Activated B cell treated with CpG ODN at 0.5 μM for 24 hours (primary cell): ENCODE data around the gene DMTF1. TPM values are rescaled to one million over a fixed set of nuclear protein-coding genes. Genes with fewer than 3 reads are reported as not detected.

Experiments used
- ATAC-seq: fragments of 200-7000 bp; cut with Tn5 transposase; one replicate; pipeline ENCODE4 v1.10.0; 2021; ENCODE audit warnings: low read depth, mild to moderate bottlenecking, moderate library complexity
- CTCF ChIA-PET: fragments of 350-600 bp; sonication (Branson Sonifier 250); formaldehyde crosslinking; loops from one replicate; lab custom pipeline; 2021; ENCODE audit warnings: antibody characterized with exemption; lab: Charles Lee
- POLR2A ChIA-PET: fragments of 350-600 bp; sonication (Branson Sonifier 250); formaldehyde crosslinking; loops from one replicate; lab custom pipeline; 2021; ENCODE audit warnings: antibody characterized with exemption; lab: Charles Lee
- DNase-seq: peaks from one replicate; pipeline ENCODE4 v3.0.0; 2022
- H3K27ac Mint-ChIP-seq: one replicate; pipeline ENCODE4 v1.8.0; 2020; ENCODE audit warnings: mixed read lengths
- H3K27me3 Mint-ChIP-seq: one replicate; pipeline ENCODE4 v1.8.0; 2021; ENCODE audit warnings: mixed read lengths
- H3K36me3 Mint-ChIP-seq: one replicate; pipeline ENCODE4 v1.8.0; 2021; ENCODE audit warnings: low read depth, mixed read lengths
- H3K4me1 Mint-ChIP-seq: one replicate; pipeline ENCODE4 v1.8.0; 2021; ENCODE audit warnings: mixed read lengths
- H3K4me3 Mint-ChIP-seq: one replicate; pipeline ENCODE4 v1.8.0; 2020; ENCODE audit warnings: mild to moderate bottlenecking, mixed read lengths
- H3K9me3 Mint-ChIP-seq: one replicate; pipeline ENCODE4 v1.8.0; 2020; ENCODE audit warnings: mixed read lengths
- intact Hi-C: fragments of 100-400 bp; cut with micrococcal nuclease; formaldehyde crosslinking; loops from one replicate; pipeline ENCODE4 v1.15.1; 2024
- total RNA-seq: library from RNA; stranded (reverse); gene quantifications from 2 replicates; pipeline ENCODE4 v1.2.3, GENCODE V29; 2022
- TF ChIP-seq, protein P1 (sequence below): fragments of 200-600 bp; IDR thresholded peaks from one replicate; pipeline ENCODE4 v1.8.0; 2022; ENCODE audit warnings: antibody characterized with exemption, mild to moderate bottlenecking

Gene DMTF1
- total RNA-seq, 1 donor from 2014 or later, result 175 TPM

DNA sequence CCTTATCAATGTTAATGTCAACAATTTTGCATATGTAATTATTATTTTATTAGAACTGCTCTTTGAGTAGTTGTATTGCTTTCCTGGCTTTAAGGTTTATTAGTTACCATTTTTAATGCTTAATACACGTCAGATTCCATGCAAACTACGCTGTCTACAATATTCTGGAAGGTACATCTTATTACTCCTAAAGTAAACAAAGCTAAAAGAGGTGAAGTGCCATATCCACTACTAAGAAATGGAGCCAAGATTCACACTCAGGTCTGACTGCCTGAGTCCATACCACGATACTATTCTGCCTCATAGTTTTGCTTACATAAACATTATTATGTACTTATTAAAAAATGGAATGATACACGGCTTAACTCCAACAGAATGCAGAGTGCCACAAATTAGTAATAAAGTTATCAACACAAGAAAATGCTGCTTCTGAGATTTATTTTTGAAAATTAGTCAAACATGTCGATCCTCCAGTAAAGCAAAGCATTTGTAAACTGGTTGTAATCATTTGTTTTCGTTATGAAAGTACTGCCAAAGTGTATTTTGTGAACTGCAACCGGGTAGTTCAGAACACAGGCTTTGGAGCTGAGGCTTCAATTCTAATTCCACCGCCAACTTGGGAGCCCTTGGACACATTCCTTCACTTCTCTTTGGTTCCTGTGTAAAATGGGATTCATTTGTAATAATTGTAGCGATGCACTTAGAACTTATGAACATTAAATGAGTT, 1.1 kb upstream of the DMTF1 start:
- TF ChIP-seq, protein P1, sequence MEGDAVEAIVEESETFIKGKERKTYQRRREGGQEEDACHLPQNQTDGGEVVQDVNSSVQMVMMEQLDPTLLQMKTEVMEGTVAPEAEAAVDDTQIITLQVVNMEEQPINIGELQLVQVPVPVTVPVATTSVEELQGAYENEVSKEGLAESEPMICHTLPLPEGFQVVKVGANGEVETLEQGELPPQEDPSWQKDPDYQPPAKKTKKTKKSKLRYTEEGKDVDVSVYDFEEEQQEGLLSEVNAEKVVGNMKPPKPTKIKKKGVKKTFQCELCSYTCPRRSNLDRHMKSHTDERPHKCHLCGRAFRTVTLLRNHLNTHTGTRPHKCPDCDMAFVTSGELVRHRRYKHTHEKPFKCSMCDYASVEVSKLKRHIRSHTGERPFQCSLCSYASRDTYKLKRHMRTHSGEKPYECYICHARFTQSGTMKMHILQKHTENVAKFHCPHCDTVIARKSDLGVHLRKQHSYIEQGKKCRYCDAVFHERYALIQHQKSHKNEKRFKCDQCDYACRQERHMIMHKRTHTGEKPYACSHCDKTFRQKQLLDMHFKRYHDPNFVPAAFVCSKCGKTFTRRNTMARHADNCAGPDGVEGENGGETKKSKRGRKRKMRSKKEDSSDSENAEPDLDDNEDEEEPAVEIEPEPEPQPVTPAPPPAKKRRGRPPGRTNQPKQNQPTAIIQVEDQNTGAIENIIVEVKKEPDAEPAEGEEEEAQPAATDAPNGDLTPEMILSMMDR, result no peak
- peak overlapping the region; percentile 99 for H3K4me3 Mint-ChIP-seq
- no peak for DNase-seq
- CTCF ChIA-PET, result no interaction called here
- intact Hi-C loops, result loop anchor here (5.0 to 10.0 kb wide), 6 partner anchors 36 to 1066 kb away; partner anchors contain the start of gene RUNDC3B
- no peak for ATAC-seq
- H3K27ac Mint-ChIP-seq, result peak overlapping the region; percentile 99
- POLR2A ChIA-PET, result interaction anchor here (2.1 to 9.4 kb wide), 3 partner anchors 34 to 202 kb away, joined by 8 to 311 read pairs (median 10); partner anchors contain the start of gene TMEM243
- no peaks in the 10 kb centered on the region for H3K27me3 Mint-ChIP-seq
- H3K4me1 Mint-ChIP-seq, result peaks cover 38% of the 10 kb centered on the region
- H3K36me3 Mint-ChIP-seq, result peaks cover 22% of the 10 kb centered on the region
- no peaks in the 10 kb centered on the region for H3K9me3 Mint-ChIP-seq

DNA sequence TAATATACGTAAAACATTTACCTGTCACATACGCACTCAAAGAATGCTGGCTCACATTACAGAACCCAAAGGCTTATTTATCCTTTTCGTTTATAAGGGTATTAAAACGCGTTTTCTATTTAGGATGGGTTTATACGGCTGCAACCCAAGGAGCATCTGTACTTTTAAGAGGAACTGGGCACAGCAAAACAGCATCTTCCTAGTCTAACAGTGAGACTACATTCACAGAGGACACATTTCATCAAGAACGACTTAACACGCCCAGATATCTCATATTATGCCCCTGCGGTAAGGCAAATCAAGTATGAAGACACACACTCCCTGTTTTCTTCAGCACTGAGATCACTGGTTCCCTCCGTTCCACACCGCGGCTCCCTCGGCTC, 533 bp upstream of the DMTF1 start:
- DNase-seq, result no peak
- CTCF ChIA-PET, result interaction anchor here (1.0 kb wide), 1 partner anchor 70 kb away, joined by 3 read pairs; no protein-coding TSS in a partner anchor
- H3K27me3 Mint-ChIP-seq, result no peaks in the 10 kb centered on the region
- peak overlapping the region; percentile 99 for H3K4me3 Mint-ChIP-seq
- TF ChIP-seq, protein P1, result no peak
- peaks cover 24% of the 10 kb centered on the region for H3K36me3 Mint-ChIP-seq
- H3K27ac Mint-ChIP-seq, result peak overlapping the region; percentile 99
- peak; percentile 51 for ATAC-seq
- intact Hi-C loops, result loop anchor here (1.0 to 10.0 kb wide), 12 partner anchors 36 to 1066 kb away; partner anchors contain the start of genes ADAM22, CROT, DBF4 and ELAPOR2
- POLR2A ChIA-PET, result interaction anchor here (1.0 to 9.4 kb wide), 13 partner anchors 10 to 448 kb away, joined by 3 to 311 read pairs (median 5); partner anchors contain the start of genes ELAPOR2 and TMEM243
- no peaks in the 10 kb centered on the region for H3K9me3 Mint-ChIP-seq
- peaks cover 43% of the 10 kb centered on the region for H3K4me1 Mint-ChIP-seq

DNA sequence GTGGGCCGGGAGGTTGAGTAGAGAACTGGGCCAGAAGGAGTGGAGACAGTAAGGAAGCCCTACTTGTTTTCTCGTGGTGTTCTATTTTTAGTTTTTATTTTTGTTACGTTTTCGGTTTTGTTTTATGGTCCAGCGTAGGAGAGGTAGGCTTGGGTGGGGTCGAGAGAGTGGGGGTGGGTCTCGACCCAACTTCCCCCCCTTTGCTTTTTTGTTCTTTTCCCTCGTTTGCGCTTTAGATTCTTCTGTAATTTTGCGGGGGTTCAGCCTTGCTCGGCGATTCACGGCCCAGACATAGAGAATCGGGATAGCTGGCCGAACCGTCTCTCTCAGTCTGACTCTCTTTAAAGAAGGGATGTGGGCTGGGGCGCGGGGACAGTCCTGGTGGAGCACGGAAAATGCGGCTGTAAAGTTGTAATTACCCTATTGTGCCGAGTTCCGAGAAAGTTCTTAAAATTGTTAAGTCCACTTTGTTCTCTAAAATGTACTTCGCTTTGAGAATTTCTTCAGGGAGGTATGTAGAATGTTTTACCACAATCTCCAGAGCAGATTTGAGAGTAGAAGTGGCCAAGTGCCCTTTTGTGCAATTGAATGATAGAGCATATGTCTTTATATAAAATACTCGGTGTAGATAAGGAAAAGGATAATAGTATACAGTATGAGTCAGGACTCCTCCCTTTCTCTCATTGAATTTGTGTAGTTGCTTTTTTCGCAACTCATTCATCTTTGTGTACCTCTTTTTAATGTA, 816 bp downstream of the DMTF1 start:
- CTCF ChIA-PET, result interaction anchor here (0.7 to 1.0 kb wide), 2 partner anchors 10 to 69 kb away, joined by 3 read pairs; no protein-coding TSS in a partner anchor
- H3K27ac Mint-ChIP-seq, result peak overlapping the region; percentile 99
- peak; percentile 22 for DNase-seq

DNA sequence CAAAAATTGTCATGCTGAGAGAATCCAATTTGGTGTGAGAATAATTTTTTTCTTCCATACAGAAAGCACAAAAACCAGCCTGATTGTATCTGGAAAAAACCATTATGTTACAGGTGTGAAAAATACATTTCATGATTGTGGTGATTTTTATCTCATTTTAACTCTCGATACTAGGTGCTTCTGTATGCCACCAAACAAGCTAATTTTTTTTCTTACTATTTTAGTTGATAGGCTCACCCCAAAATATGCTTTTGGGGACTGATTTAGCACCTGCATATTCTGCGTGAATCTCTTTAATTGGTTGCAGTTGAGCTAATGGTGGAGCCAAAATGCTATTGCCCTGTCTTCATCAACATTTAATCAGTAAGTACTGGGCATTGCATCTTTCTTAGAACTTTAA, 1.9 kb downstream of the DMTF1 start:
- CTCF ChIA-PET, result interaction anchor here (1.0 to 1.8 kb wide), 2 partner anchors 66 to 82 kb away, joined by 3 to 6 read pairs; no protein-coding TSS in a partner anchor
- Mint-ChIP-seq H3K27me3 (no peaks in the 10 kb centered on the region), H3K4me1 (peaks cover 61% of the 10 kb centered on the region), H3K4me3 (peak overlapping the region; percentile 99), H3K9me3 (no peaks in the 10 kb centered on the region), H3K36me3 (peaks cover 31% of the 10 kb centered on the region), H3K27ac (no peak overlapping the region)
- POLR2A ChIA-PET, result interaction anchor here (9.4 kb wide), 1 partner anchor 62 kb away, joined by 311 read pairs; the partner anchor contains the start of gene TMEM243
- intact Hi-C loops, result loop anchor here (5.0 to 10.0 kb wide), 6 partner anchors 33 to 1063 kb away; partner anchors contain the start of gene RUNDC3B
- DNase-seq (no peak), ATAC-seq (no peak)
- TF ChIP-seq, protein P1, result no peak

More for the DNA sequence above, 816 bp downstream of the DMTF1 start:
- H3K27me3 Mint-ChIP-seq, result no peaks in the 10 kb centered on the region
- intact Hi-C loops, result loop anchor here (1.0 to 10.0 kb wide), 13 partner anchors 34 to 1064 kb away; partner anchors contain the start of genes ADAM22, CROT, DBF4 and ELAPOR2
- peak; percentile 16 for ATAC-seq
- peak overlapping the region; percentile 99 for H3K4me3 Mint-ChIP-seq
- no peaks in the 10 kb centered on the region for H3K9me3 Mint-ChIP-seq
- H3K4me1 Mint-ChIP-seq, result peaks cover 56% of the 10 kb centered on the region
- TF ChIP-seq, protein P1, result no peak
- H3K36me3 Mint-ChIP-seq, result peaks cover 30% of the 10 kb centered on the region
- POLR2A ChIA-PET, result interaction anchor here (0.6 to 9.4 kb wide), 20 partner anchors 8 to 723 kb away, joined by 3 to 311 read pairs (median 5); partner anchors contain the start of genes CROT, DBF4, ELAPOR2 and SLC25A40
